ENCODE measurements around the gene ABHD14A.

The ABHD14A gene

GRCh38 chr3:51957520-51958205 lies 17.2 kb upstream of the ABHD14A start:
- TF ChIP-seq MAX (IDR thresholded peaks at IDR 0.05) = no peak

GRCh38 chr3:51958603-51959521 lies 16.0 kb upstream of the ABHD14A start:
- TF ChIP-seq EGR1 (IDR thresholded peaks at IDR 0.05) = no peak
- TF ChIP-seq RAD21 (IDR thresholded peaks at IDR 0.05; ENCODE audit: low read depth) = no peak
- TF ChIP-seq EP300 (IDR thresholded peaks at IDR 0.05; ENCODE audit: borderline replicate concordance) = no peak
- TF ChIP-seq FOXM1 (IDR thresholded peaks at IDR 0.05; ENCODE audit: borderline replicate concordance, low read depth) = no peak
- no peak for TF ChIP-seq YY1 (IDR thresholded peaks at IDR 0.05; ENCODE audit: low read depth)

- TF ChIP-seq CREB1 (IDR thresholded peaks at IDR 0.05; ENCODE audit: low read depth) (no peak), NFIC (IDR thresholded peaks at IDR 0.05) (no peak), CEBPB (IDR thresholded peaks at IDR 0.05) (no peak), MAX (IDR thresholded peaks at IDR 0.05) (no peak), REST (IDR thresholded peaks at IDR 0.05; ENCODE audit: low read depth) (no peak), TAF1 (IDR thresholded peaks at IDR 0.05; ENCODE audit: low read depth) (no peak), TCF12 (IDR thresholded peaks at IDR 0.05; ENCODE audit: low read depth) (no peak), ZBTB7A (IDR thresholded peaks at IDR 0.05; ENCODE audit: low read depth) (no peak), EP300 (IDR thresholded peaks at IDR 0.05; ENCODE audit: borderline replicate concordance) (no peak)
Measured at GRCh38 chr3:51959651-51960050, 15.2 kb upstream of the ABHD14A start.

GRCh38 chr3:51960386-51960785 lies 14.5 kb upstream of the ABHD14A start:
- no peak for TF ChIP-seq CEBPB (IDR thresholded peaks at IDR 0.05)
- no peak for TF ChIP-seq CREB1 (IDR thresholded peaks at IDR 0.05; ENCODE audit: low read depth)
- TF ChIP-seq REST (IDR thresholded peaks at IDR 0.05; ENCODE audit: low read depth) = no peak
- TF ChIP-seq YY1 (IDR thresholded peaks at IDR 0.05; ENCODE audit: low read depth) = no peak

GRCh38 chr3:51961011-51961410 lies 13.9 kb upstream of the ABHD14A start:
- TF ChIP-seq CEBPB (IDR thresholded peaks at IDR 0.05) (no peak), CREB1 (IDR thresholded peaks at IDR 0.05; ENCODE audit: low read depth) (no peak)

- TF ChIP-seq EP300 (IDR thresholded peaks at IDR 0.05; ENCODE audit: borderline replicate concordance) = no peak
- TF ChIP-seq CEBPB (IDR thresholded peaks at IDR 0.05) = no peak
- TF ChIP-seq TEAD4 (IDR thresholded peaks at IDR 0.05) = no peak
- TF ChIP-seq CREB1 (IDR thresholded peaks at IDR 0.05; ENCODE audit: low read depth) = no peak
- no peak for TF ChIP-seq MAX (IDR thresholded peaks at IDR 0.05)
- no peak for TF ChIP-seq USF1 (IDR thresholded peaks at IDR 0.05)
- no peak for TF ChIP-seq TCF12 (IDR thresholded peaks at IDR 0.05; ENCODE audit: low read depth)
- TF ChIP-seq YY1 (IDR thresholded peaks at IDR 0.05; ENCODE audit: low read depth) = no peak
- no peak for TF ChIP-seq RAD21 (IDR thresholded peaks at IDR 0.05; ENCODE audit: low read depth)
- no peak for TF ChIP-seq REST (IDR thresholded peaks at IDR 0.05; ENCODE audit: low read depth)
Measured at GRCh38 chr3:51961602-51962569, 13.0 kb upstream of the ABHD14A start.
